Duodenal mucosa (tissue), 2 donors: Measurements from ENCODE around the gene PDE8A.

Experiments
- H3K27ac ChIP-seq: one replicate; pipeline ENCODE4 v1.7.0; 2013; ENCODE audit warnings: low read depth, low read length
- H3K27me3 ChIP-seq, 2 donors: one replicate each; pipeline ENCODE4 v1.7.0; 2013; ENCODE audit warnings: low read length in 2 of 2, control low read depth in 1 of 2; ENCODE audit not compliant: insufficient read depth in 2 of 2, control insufficient read depth in 1 of 2
- H3K36me3 ChIP-seq, 2 donors: one replicate each; pipeline ENCODE4 v1.7.0; 2013; ENCODE audit warnings: low read length in 2 of 2, control low read depth in 1 of 2; ENCODE audit not compliant: insufficient read depth in 2 of 2, control insufficient read depth in 1 of 2
- H3K4me1 ChIP-seq, 2 donors: one replicate each; pipeline ENCODE4 v1.7.0; 2013; ENCODE audit warnings: low read length in 2 of 2, control low read depth in 1 of 2; ENCODE audit not compliant: insufficient read depth in 2 of 2, control insufficient read depth in 1 of 2
- H3K4me3 ChIP-seq, 2 donors: one replicate each; pipeline ENCODE4 v1.7.0; 2013; ENCODE audit warnings: low read length in 2 of 2, low read depth in 1 of 2
- H3K9ac ChIP-seq, 2 donors: one replicate each; pipeline ENCODE4 v1.7.0; 2013; ENCODE audit warnings: low read length in 2 of 2, low read depth in 1 of 2
- H3K9me3 ChIP-seq, 2 donors: one replicate each; pipeline ENCODE4 v1.7.0; 2013; ENCODE audit warnings: low read length in 2 of 2, control low read depth in 1 of 2; ENCODE audit not compliant: control insufficient read depth in 1 of 2

PDE8A gene

DNA sequence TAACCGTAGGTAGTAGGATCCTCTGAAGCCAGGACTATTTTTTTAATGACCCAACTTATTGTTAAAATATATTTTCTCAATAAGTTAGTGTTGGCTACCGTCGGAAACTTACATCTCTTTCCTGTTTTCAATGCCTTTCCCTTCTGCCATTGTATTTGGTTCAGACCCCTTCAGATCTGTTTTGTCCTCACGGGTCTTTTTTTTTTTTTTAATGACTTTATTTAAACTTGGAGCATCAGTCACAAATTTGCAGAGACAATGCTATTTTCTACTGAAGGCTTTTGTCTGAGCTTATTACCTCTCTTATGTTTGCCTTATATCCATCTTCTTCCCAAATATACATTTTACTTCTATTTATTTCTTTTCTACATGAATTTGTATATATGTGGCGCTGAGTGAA, 47.6 kb downstream of the PDE8A start:
- H3K9me3 ChIP-seq, result no peaks in the 10 kb centered on the region
- no peaks in the 10 kb centered on the region for H3K27me3 ChIP-seq
- no peaks in the 10 kb centered on the region for H3K36me3 ChIP-seq
- peaks cover 65 to 90% of the 10 kb centered on the region in 2 donors for H3K4me1 ChIP-seq
- H3K27ac ChIP-seq, result no peak overlapping the region
- H3K9ac ChIP-seq, result no peak overlapping the region
- no peak overlapping the region for H3K4me3 ChIP-seq

DNA sequence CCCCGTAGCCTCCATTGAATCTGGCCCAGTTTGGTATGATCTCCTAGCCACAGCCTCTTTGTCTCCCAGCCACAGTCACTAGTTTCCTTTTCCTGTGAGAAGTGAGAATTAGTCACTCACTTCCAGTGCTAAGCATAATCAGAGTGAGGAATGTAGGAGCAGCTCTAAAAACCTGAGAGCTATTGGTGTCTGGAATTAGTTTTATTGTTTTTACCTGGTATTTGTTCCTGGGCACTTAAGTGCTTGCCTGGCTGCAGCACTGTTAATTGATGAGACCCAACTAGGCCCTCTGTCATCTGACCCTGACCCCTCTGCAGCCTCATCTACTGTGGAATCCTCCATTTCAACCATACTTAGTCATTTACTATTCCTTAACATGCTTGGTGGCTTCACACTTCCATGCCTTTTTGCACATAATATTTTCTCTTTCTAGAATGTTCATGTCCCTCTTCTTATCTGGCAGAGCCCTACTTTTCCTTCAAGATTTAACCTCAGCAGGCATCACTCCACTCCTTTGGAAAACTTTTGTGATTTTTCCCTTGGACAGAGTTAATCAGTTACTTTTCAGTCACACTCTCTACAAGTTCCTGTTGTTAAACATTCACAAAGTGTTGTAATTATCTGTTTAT, 48.8 kb downstream of the PDE8A start:
- Histone ChIP-seq H3K9ac (peak overlapping the region in 1 of 2 donors; percentile 17), H3K27ac (peak overlapping the region; percentile 32), H3K4me1 (peaks cover 57 to 81% of the 10 kb centered on the region in 2 donors), H3K9me3 (no peaks in the 10 kb centered on the region), H3K36me3 (no peaks in the 10 kb centered on the region), H3K27me3 (no peaks in the 10 kb centered on the region), H3K4me3 (no peak overlapping the region)

DNA sequence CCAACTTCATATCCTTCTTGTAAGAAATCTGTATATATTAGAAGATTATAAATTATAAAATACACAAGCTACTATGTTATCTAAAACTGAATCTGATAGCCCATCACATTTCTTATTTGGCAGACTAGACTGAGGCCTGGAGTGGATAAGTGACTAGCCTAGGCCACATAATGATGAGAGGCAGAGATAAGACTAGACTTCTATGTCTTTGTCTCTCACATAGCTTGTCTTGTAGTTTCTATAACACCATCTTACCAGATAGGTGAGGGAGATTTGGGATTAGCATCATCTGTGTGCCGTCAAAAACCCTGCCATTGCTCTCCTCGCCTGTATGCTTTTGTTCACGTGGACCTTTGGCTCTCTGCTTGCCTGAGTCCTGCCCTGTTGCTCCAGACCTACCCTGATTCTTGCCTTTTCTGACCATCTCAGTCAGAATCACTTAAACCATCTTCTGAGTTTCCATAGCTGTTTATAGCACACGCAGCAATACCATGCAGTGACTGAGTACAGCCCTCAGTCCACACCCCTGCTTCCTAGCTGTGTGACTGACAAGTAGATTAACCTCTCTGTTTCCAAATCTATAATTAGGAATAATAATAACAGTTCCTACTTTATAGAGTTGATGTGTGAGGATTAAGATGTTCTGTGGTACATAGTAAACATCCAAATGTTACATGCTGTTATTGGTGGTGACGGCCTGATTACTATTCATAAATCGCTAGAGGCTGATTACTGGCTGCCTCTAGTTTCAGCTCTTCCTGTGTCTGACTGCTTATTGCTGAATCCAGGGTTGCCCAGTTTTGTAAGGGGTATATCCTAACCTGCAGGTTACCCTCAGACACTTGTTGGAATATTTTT, 49.7 kb downstream of the PDE8A start:
- Histone ChIP-seq H3K9ac (peak overlapping the region; percentile 5 to 26), H3K4me1 (peaks cover 52 to 79% of the 10 kb centered on the region in 2 donors)

DNA sequence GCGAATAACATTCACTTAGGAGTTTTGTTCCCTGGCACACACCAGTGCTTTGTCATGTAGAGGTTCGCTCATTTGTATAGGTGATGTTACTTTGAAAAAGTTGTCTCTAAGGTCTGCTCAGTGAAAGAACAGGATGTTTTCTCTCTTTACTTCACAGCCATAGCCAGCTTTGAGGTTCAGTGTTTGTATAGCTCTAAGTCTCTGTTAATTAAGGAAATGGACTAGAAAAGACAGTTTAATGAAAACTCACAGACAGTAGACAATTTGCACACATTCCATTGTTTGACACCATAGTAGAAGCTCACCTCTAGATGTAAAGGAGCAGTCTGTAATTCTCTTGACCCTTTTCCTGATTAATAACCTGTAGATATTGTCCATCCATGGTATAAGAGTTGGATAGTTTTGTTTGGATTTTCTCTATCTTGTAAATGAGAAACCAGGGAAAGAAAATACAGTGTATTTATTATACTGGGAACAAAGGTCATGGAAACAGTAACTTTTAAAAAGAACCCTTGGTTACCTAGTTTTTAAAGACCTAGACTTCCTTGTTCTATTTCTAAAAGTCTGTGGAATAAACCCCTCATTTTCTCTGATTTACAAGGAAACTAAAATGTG, 50.4 kb downstream of the PDE8A start:
- Histone ChIP-seq H3K27ac (peak overlapping the region; percentile 62), H3K27me3 (no peaks in the 10 kb centered on the region), H3K4me3 (peak overlapping the region in 1 of 2 donors; percentile 55), H3K4me1 (peaks cover 50 to 77% of the 10 kb centered on the region in 2 donors), H3K9ac (peak overlapping the region in 1 of 2 donors; percentile 5), H3K9me3 (no peaks in the 10 kb centered on the region), H3K36me3 (no peaks in the 10 kb centered on the region)

More for the DNA sequence above, 49.7 kb downstream of the PDE8A start:
- H3K4me3 ChIP-seq, result peak overlapping the region in 1 of 2 donors; percentile 55
- H3K36me3 ChIP-seq, result no peaks in the 10 kb centered on the region
- H3K9me3 ChIP-seq, result no peaks in the 10 kb centered on the region
- no peaks in the 10 kb centered on the region for H3K27me3 ChIP-seq
- H3K27ac ChIP-seq, result peak overlapping the region; percentile 26

- Histone ChIP-seq H3K4me3 (peak overlapping the region in 1 of 2 donors; percentile 25), H3K36me3 (no peaks in the 10 kb centered on the region), H3K27me3 (no peaks in the 10 kb centered on the region), H3K9ac (peak overlapping the region in 1 of 2 donors; percentile 2), H3K9me3 (no peaks in the 10 kb centered on the region), H3K4me1 (peaks cover 43 to 69% of the 10 kb centered on the region in 2 donors), H3K27ac (no peak overlapping the region)
These were observed 51.5 kb downstream of the PDE8A start for GRCh38 chr15:85033148-85033547.

DNA sequence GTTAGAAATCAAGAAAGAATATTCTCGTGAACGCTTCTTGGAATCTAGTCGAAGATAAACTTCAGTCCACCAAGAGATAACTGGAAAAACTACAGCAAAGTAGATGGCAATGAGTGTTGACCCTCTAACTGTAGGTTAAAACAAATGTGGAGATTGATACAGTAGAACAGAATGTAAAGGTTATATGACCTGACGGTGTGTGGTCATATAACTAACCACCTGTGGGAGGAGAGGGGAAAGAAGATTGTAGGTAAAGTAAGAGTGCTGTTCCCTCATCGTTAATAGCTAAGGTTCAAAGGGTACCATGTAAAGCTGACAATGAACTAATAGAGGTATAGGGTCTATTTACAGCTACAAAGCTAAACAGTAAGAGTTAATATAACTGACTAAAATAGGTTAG, 52.6 kb downstream of the PDE8A start:
- H3K27ac ChIP-seq, result no peak overlapping the region

DNA sequence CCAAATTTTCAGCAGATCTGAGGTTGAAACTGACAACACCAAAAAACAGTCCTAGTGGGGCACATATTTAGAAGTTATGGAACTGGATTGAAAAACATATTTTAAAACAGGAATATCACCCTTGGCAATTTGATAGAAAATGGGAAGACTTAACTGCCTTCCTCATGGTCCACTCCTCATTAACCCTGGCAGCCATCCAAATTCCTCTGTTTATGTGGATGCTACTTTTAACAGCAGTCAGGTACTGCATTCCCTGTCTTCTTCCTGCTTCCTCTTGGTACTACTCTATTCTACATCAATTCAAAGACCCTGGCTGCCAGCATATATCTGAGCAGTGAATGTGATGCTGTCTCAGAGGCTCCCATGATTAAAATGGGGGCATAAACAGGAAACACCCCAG, 54.3 kb downstream of the PDE8A start:
- no peaks in the 10 kb centered on the region for H3K27me3 ChIP-seq
- H3K36me3 ChIP-seq, result no peaks in the 10 kb centered on the region
- peaks cover 23 to 43% of the 10 kb centered on the region in 2 donors for H3K4me1 ChIP-seq
- no peak overlapping the region for H3K9ac ChIP-seq
- no peak overlapping the region for H3K27ac ChIP-seq
- H3K9me3 ChIP-seq, result no peaks in the 10 kb centered on the region
- no peak overlapping the region for H3K4me3 ChIP-seq

More for the DNA sequence above, 52.6 kb downstream of the PDE8A start:
- Histone ChIP-seq H3K27me3 (no peaks in the 10 kb centered on the region), H3K36me3 (no peaks in the 10 kb centered on the region), H3K9me3 (no peaks in the 10 kb centered on the region), H3K9ac (no peak overlapping the region), H3K4me3 (no peak overlapping the region), H3K4me1 (peaks cover 38 to 58% of the 10 kb centered on the region in 2 donors)

- Histone ChIP-seq H3K4me3 (no peak overlapping the region), H3K9me3 (no peaks in the 10 kb centered on the region), H3K9ac (no peak overlapping the region), H3K27ac (no peak overlapping the region), H3K4me1 (peaks cover 15 to 35% of the 10 kb centered on the region in 2 donors), H3K27me3 (no peaks in the 10 kb centered on the region), H3K36me3 (no peaks in the 10 kb centered on the region)
These were observed 55.1 kb downstream of the PDE8A start for GRCh38 chr15:85036716-85037115.

GRCh38 chr15:85037641-85038040, 56.0 kb downstream of the PDE8A start:
- no peak overlapping the region for H3K27ac ChIP-seq
- no peak overlapping the region for H3K9ac ChIP-seq
- H3K4me1 ChIP-seq, result peaks cover 11 to 29% of the 10 kb centered on the region in 2 donors
- H3K9me3 ChIP-seq, result no peaks in the 10 kb centered on the region
- no peaks in the 10 kb centered on the region for H3K36me3 ChIP-seq
- H3K27me3 ChIP-seq, result no peaks in the 10 kb centered on the region
- no peak overlapping the region for H3K4me3 ChIP-seq

GRCh38 chr15:85041230-85041629, 59.6 kb downstream of the PDE8A start:
- no peaks in the 10 kb centered on the region for H3K27me3 ChIP-seq
- H3K27ac ChIP-seq, result no peak overlapping the region
- no peak overlapping the region for H3K9ac ChIP-seq
- no peaks in the 10 kb centered on the region for H3K9me3 ChIP-seq
- no peaks in the 10 kb centered on the region for H3K36me3 ChIP-seq
- peaks cover 5 to 7% of the 10 kb centered on the region in 2 donors for H3K4me1 ChIP-seq
- H3K4me3 ChIP-seq, result no peak overlapping the region
